ENCODE data around the gene KCNK1.

The KCNK1 gene

GRCh38 chr1:233613252-233614172 lies at the start of gene KCNK1:
Gene KCNK1, plus strand, starts transcription at chr1:233614106. Its CDS starts 66 bp downstream, at chr1:233614172.
- peak; percentile 87 for DNase-seq

GRCh38 chr1:233565313-233565712 lies 48.6 kb upstream of the KCNK1 start:
- no peak for DNase-seq

- DNase-seq: no peak
These were observed 47.0 kb upstream of the KCNK1 start for GRCh38 chr1:233566886-233567285.

- DNase-seq: no peak
These were observed 44.3 kb upstream of the KCNK1 start for GRCh38 chr1:233569636-233570035.

GRCh38 chr1:233570216-233570615 lies 43.7 kb upstream of the KCNK1 start:
- DNase-seq: no peak

- DNase-seq: no peak
These were observed 43.2 kb upstream of the KCNK1 start for GRCh38 chr1:233570706-233571105.

GRCh38 chr1:233572896-233573295 lies 41.0 kb upstream of the KCNK1 start:
- no peak for DNase-seq

- no peak for DNase-seq
These were observed 38.5 kb upstream of the KCNK1 start for GRCh38 chr1:233575450-233575849.

- peak; percentile 19 for DNase-seq
These were observed 31.5 kb upstream of the KCNK1 start for GRCh38 chr1:233582439-233582838.

GRCh38 chr1:233584376-233584775 lies 29.5 kb upstream of the KCNK1 start:
- no peak for DNase-seq

- DNase-seq: no peak
These were observed 29.0 kb upstream of the KCNK1 start for GRCh38 chr1:233584931-233585330.

- no peak for DNase-seq
These were observed 27.6 kb upstream of the KCNK1 start for GRCh38 chr1:233586301-233586700.

- DNase-seq: no peak
These were observed 26.7 kb upstream of the KCNK1 start for GRCh38 chr1:233587196-233587595.

- DNase-seq: no peak
These were observed 25.7 kb upstream of the KCNK1 start for GRCh38 chr1:233587958-233588799.

- no peak for DNase-seq
These were observed 16.4 kb upstream of the KCNK1 start for GRCh38 chr1:233597489-233597901.

GRCh38 chr1:233598891-233599541 lies 14.9 kb upstream of the KCNK1 start:
- no peak for DNase-seq

GRCh38 chr1:233599542-233600073 lies 14.3 kb upstream of the KCNK1 start:
- no peak for DNase-seq

- DNase-seq: no peak
These were observed 13.4 kb upstream of the KCNK1 start for GRCh38 chr1:233600488-233600887.

- DNase-seq: no peak
These were observed 10.4 kb upstream of the KCNK1 start for GRCh38 chr1:233603478-233603877.

- no peak for DNase-seq
These were observed 8.7 kb upstream of the KCNK1 start for GRCh38 chr1:233605205-233605604.

GRCh38 chr1:233606813-233607212 lies 7.1 kb upstream of the KCNK1 start:
- DNase-seq: no peak

GRCh38 chr1:233607252-233608119 lies 6.4 kb upstream of the KCNK1 start:
- no peak for DNase-seq
